Aorta (tissue), 5 donors: ENCODE data around the gene HOXA1. TPM values are rescaled to one million over a fixed set of nuclear protein-coding genes. Genes with fewer than 3 reads are reported as not detected.

Experiments
- ATAC-seq: fragments of 200-7000 bp; cut with Tn5 transposase; one replicate; pipeline ENCODE4 v1.9.1; 2022; ENCODE audit warnings: moderate library complexity; ENCODE audit not compliant: low FRiP score
- DNase-seq, 2 donors: peaks; one replicate each; pipeline ENCODE4 v3.0.0-alpha.2; 2020
- H3K27ac ChIP-seq, 2 donors: one replicate each; pipeline ENCODE4 v1.5.1; 2013; ENCODE audit warnings: low read length in 2 of 2, mild to moderate bottlenecking in 2 of 2, moderate library complexity in 2 of 2, control low read depth in 1 of 2, inconsistent platforms in 1 of 2, low read depth in 1 of 2
- H3K27me3 ChIP-seq, 2 donors: one replicate each; pipeline ENCODE4 v1.6.1; 2013; ENCODE audit warnings: control low read depth in 1 of 2, low read length in 1 of 2, mild to moderate bottlenecking in 1 of 2, moderate library complexity in 1 of 2; ENCODE audit not compliant: insufficient read depth in 2 of 2, control insufficient read depth in 1 of 2
- H3K36me3 ChIP-seq, 2 donors: one replicate each; pipeline ENCODE4 v1.6.1; 2013; ENCODE audit warnings: control low read depth in 1 of 2, low read length in 1 of 2, mild to moderate bottlenecking in 1 of 2; ENCODE audit not compliant: insufficient read depth in 2 of 2, control insufficient read depth in 1 of 2
- H3K4me1 ChIP-seq, 2 donors: one replicate each; pipeline ENCODE4 v1.6.1; 2013; ENCODE audit warnings: low read length in 2 of 2, control low read depth in 1 of 2, mild to moderate bottlenecking in 1 of 2, moderate library complexity in 1 of 2; ENCODE audit not compliant: insufficient read depth in 2 of 2, control insufficient read depth in 1 of 2
- H3K4me3 ChIP-seq, 2 donors: one replicate each; pipeline ENCODE4 v1.5.1; 2013; ENCODE audit warnings: low read length in 2 of 2, control low read depth in 1 of 2, mild to moderate bottlenecking in 1 of 2
- H3K9me3 ChIP-seq: one replicate; pipeline ENCODE4 v1.6.1; 2013; ENCODE audit warnings: mild to moderate bottlenecking, low read length; ENCODE audit not compliant: control insufficient read depth
- WGBS, 2 donors: extraction: QIAGEN DNeasy Blood & Tissue Kit; methylation state at CpG; one replicate each; pipeline ENCODE4 v1.1.7; 2013; 5-methylcytosine and 5-hydroxymethylcytosine counted together
- intact Hi-C, 2 donors: fragments of 100-400 bp; cut with DNase I; formaldehyde crosslinking; loops; one replicate each; pipeline versions ENCODE4 v1.14.2 to v1.15.0; 2022
- polyA plus RNA-seq, 2 donors: library from polyadenylated mRNA; stranded (reverse); fragments of 200-250 nt; gene quantifications; one replicate each; pipeline ENCODE4 v1.2.3, GENCODE V29; 2013
- total RNA-seq, 2 donors: library from RNA; stranded (reverse); fragmentation: NEBNext Ultra II Directional; extraction: Animal tissue kit (Norgen Biotek cat#: 25700); gene quantifications; one replicate each; pipeline ENCODE4 v1.2.1, GENCODE V29; 2021
- donor health status: healthy with polysubstance abuse.
- donor health status: Bipolar disorder and iron deficiency.
- donor health status: DM: no; HTN: no; CAD: no.
- donor health status: DM: no; HTN: no; CAD: no.
- donor health status: DM: yes; HTN: yes; CAD: no.

The HOXA1 gene
- total and polyA plus RNA-seq, 4 donors, result 0.59 to 1.6 (median 1.1) TPM

GRCh38 chr7:27111042-27111750 lies 15.4 kb upstream of the HOXA1 start:
- Histone ChIP-seq H3K36me3 (no peaks in the 10 kb centered on the region), H3K4me1 (peaks cover 0 to 6% of the 10 kb centered on the region in 2 donors), H3K9me3 (no peaks in the 10 kb centered on the region), H3K4me3 (peak overlapping the region; percentile 30 to 32), H3K27ac (peak overlapping the region; percentile 72 to 93), H3K27me3 (no peaks in the 10 kb centered on the region)
- DNase-seq (peak; percentile 79), ATAC-seq (peak; percentile 30)
- 3% methylated on average over 6 of the region's 6 CpGs for WGBS, 2 donors
- intact Hi-C loops, result no loop called here

DNA sequence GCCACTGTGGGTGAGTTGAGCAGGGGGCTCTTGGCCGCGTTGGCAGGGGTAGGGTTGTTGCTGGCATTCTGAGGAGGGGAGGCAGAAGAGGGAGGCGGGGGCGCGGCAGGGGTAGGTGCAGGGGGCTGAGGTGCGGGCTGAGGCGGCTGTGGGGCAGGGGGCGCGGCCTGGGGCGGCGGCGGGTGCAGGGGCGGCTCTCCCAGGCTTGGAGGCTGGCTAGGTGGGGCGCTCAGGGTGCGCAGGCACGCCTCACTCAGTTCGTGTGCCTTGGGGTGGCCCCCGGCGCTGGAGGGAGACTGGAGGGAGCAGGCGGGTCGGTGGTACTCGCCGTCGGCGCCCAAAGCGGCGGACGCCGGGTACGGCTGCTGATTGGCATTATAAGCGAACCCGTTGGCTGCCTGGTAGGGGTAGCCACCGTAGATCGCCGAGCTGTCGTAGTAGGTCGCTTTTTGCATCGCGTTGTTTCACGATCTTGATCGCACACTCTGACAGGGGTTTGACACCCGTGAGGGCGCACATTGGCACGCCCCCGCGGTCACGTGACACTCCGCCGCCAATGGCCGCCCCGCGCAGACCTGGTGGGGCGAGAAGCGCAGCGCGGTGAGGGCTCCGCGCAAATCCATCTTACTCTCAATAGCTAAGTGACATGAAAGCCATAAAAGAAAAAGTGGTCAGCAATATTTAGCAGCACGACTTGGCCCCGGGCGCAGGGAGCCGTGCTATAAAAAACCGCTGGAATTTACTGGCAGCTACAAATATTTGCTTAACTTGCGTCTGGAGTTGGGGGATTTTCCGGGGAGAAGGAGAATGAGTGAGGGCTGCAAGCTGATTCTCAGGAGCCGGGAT lies 14.6 kb upstream of the HOXA1 start:
- Histone ChIP-seq H3K4me3 (peak overlapping the region in 1 of 2 donors; percentile 30), H3K27ac (peak overlapping the region; percentile 93 to 96), H3K9me3 (no peaks in the 10 kb centered on the region), H3K4me1 (peaks cover 0 to 6% of the 10 kb centered on the region in 2 donors), H3K36me3 (no peaks in the 10 kb centered on the region), H3K27me3 (no peaks in the 10 kb centered on the region)
- intact Hi-C loops, result no loop called here
- 5 to 13% methylated on average over 50 to 66 of the region's 66 CpGs for WGBS, 2 donors
- peak; percentile 87 to 94 for DNase-seq
- peak; percentile 66 for ATAC-seq

- H3K27ac ChIP-seq, result peak overlapping the region; percentile 86 to 96
- H3K4me3 ChIP-seq, result no peak overlapping the region
- peaks cover 0 to 6% of the 10 kb centered on the region in 2 donors for H3K4me1 ChIP-seq
- intact Hi-C loops, result no loop called here
- ATAC-seq (no peak), DNase-seq (no peak)
- H3K36me3 ChIP-seq, result no peaks in the 10 kb centered on the region
- no peaks in the 10 kb centered on the region for H3K27me3 ChIP-seq
- WGBS, 2 donors, result 59 to 66% methylated on average over 4 of the region's 4 CpGs
- no peaks in the 10 kb centered on the region for H3K9me3 ChIP-seq
Observed at GRCh38 chr7:27109466-27110185, 13.8 kb upstream of the HOXA1 start.

DNA sequence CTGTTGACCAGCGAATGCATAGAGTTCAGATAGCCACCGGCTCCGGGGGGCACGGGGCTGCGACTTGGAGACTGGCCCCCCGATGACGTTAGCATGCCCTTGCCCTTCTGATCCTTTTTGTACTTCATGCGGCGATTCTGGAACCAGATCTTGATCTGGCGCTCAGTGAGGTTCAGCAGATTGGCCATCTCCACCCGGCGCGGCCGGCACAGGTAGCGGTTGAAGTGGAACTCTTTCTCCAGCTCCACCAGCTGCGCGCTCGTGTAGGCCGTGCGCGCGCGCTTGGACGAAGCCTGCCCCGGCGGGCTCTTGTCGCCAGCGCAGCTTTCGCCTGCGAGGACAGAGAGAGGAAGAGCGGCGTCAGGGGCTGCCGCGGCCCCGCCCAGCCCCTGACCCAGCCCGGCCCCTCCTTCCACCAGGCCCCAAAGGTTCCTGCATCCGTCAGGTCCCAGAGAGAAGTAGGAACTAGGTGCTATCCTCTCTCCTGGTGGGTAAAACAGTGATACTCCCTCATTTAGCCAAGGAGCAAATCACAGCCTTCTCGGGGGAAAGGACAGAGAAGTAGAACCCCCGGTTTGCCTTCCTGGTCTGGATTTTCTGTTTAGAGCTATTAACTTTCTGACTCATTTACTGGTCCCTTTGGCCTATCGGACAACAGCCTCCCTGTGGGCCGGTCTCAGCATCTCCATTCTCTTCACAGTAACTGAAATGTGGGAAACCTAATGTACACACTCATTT lies 12.8 kb upstream of the HOXA1 start:
- H3K36me3 ChIP-seq, result no peaks in the 10 kb centered on the region
- peaks cover 0 to 6% of the 10 kb centered on the region in 2 donors for H3K4me1 ChIP-seq
- 8 to 10% methylated on average over 36 to 41 of the region's 41 CpGs for WGBS, 2 donors
- ATAC-seq, result peak; percentile 58
- no peaks in the 10 kb centered on the region for H3K27me3 ChIP-seq
- intact Hi-C loops, result no loop called here
- peak overlapping the region; percentile 1 to 28 for H3K4me3 ChIP-seq
- H3K27ac ChIP-seq, result peak overlapping the region; percentile 86 to 96
- DNase-seq, result peak; percentile 79 to 85
- no peaks in the 10 kb centered on the region for H3K9me3 ChIP-seq

GRCh38 chr7:27107391-27108381 lies 11.9 kb upstream of the HOXA1 start:
- H3K9me3 ChIP-seq, result no peaks in the 10 kb centered on the region
- peak; percentile 4 for ATAC-seq
- H3K36me3 ChIP-seq, result no peaks in the 10 kb centered on the region
- intact Hi-C loops, result no loop called here
- H3K4me1 ChIP-seq, result peaks cover 0 to 6% of the 10 kb centered on the region in 2 donors
- no peaks in the 10 kb centered on the region for H3K27me3 ChIP-seq
- 18 to 24% methylated on average over 47 of the region's 47 CpGs for WGBS, 2 donors
- DNase-seq, result peak in 1 of 2 donors; percentile 49
- H3K4me3 ChIP-seq, result peak overlapping the region; percentile 1 to 28
- H3K27ac ChIP-seq, result peak overlapping the region; percentile 86 to 96

GRCh38 chr7:27106901-27107240 lies 11.1 kb upstream of the HOXA1 start:
- DNase-seq, result no peak
- Histone ChIP-seq H3K9me3 (no peaks in the 10 kb centered on the region), H3K27ac (peak overlapping the region; percentile 92 to 95), H3K4me1 (peaks cover 0 to 6% of the 10 kb centered on the region in 2 donors), H3K4me3 (peak overlapping the region; percentile 18 to 51), H3K27me3 (no peaks in the 10 kb centered on the region), H3K36me3 (no peaks in the 10 kb centered on the region)
- 6 to 11% methylated on average over 14 of the region's 14 CpGs for WGBS, 2 donors
- no peak for ATAC-seq
- intact Hi-C loops, result no loop called here

GRCh38 chr7:27106181-27106900 lies 10.5 kb upstream of the HOXA1 start:
- peak overlapping the region; percentile 92 to 95 for H3K27ac ChIP-seq
- ATAC-seq (no peak), DNase-seq (peak; percentile 50 to 79)
- WGBS, 2 donors, result 1 to 8% methylated on average over 44 of the region's 44 CpGs
- no peaks in the 10 kb centered on the region for H3K9me3 ChIP-seq
- H3K36me3 ChIP-seq, result no peaks in the 10 kb centered on the region
- intact Hi-C loops, result no loop called here
- peak overlapping the region; percentile 18 to 51 for H3K4me3 ChIP-seq
- no peaks in the 10 kb centered on the region for H3K27me3 ChIP-seq
- H3K4me1 ChIP-seq, result peaks cover 0 to 6% of the 10 kb centered on the region in 2 donors
